HL-60 (cell line): ENCODE results near the gene RRAGD.

Source experiments
- GABPA ChIP-seq: IDR thresholded peaks from 2 replicates; pipeline ENCODE4 v1.6.1; 2012; ENCODE audit warnings: low read depth
- POLR2AphosphoS5 ChIP-seq: IDR thresholded peaks from 2 replicates; pipeline ENCODE4 v1.6.1; 2012; ENCODE audit warnings: low read depth
- SPI1 ChIP-seq: IDR thresholded peaks from 2 replicates; pipeline ENCODE4 v1.6.1; 2012; ENCODE audit warnings: low read depth, mild to moderate bottlenecking, borderline replicate concordance
- TF ChIP-seq, protein P1 (sequence below): IDR thresholded peaks from one replicate; pipeline ENCODE4 v1.5.1; 2011; ENCODE audit warnings: low read length, control low read depth, inconsistent platforms; ENCODE audit not compliant: insufficient read depth

DNA sequence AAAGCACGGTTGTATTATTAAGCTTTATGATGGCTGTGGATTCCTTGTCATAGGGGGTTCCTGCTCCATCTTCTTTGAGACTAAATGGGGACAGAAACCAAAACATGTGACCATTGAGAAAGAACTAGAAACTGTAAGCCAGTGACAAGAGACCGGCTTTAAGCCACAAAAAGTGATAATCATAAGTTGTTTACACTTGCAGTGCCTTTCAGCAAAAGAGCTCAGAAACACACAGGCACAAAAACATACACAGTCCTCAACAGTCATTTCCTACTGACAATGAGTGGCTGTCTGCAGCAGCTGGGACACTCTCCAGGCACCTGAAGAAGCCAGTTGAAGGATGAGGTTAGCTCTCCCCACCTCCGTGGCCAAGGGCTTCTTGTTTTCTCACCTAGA lies 39.6 kb downstream of the RRAGD start:
- TF ChIP-seq, protein P1, sequence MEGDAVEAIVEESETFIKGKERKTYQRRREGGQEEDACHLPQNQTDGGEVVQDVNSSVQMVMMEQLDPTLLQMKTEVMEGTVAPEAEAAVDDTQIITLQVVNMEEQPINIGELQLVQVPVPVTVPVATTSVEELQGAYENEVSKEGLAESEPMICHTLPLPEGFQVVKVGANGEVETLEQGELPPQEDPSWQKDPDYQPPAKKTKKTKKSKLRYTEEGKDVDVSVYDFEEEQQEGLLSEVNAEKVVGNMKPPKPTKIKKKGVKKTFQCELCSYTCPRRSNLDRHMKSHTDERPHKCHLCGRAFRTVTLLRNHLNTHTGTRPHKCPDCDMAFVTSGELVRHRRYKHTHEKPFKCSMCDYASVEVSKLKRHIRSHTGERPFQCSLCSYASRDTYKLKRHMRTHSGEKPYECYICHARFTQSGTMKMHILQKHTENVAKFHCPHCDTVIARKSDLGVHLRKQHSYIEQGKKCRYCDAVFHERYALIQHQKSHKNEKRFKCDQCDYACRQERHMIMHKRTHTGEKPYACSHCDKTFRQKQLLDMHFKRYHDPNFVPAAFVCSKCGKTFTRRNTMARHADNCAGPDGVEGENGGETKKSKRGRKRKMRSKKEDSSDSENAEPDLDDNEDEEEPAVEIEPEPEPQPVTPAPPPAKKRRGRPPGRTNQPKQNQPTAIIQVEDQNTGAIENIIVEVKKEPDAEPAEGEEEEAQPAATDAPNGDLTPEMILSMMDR, result no peak
- TF ChIP-seq POLR2AphosphoS5 (no peak), SPI1 (no peak), GABPA (no peak)
